ENCODE measurements around the gene ABCD2. TPM values are rescaled to one million over a fixed set of nuclear protein-coding genes. Genes with fewer than 3 reads are reported as not detected.

Gene ABCD2
- total and polyA plus RNA-seq, 2 donors (not counting 1 experiment from before 2014, with no cell fraction given): 0.14 to 0.33 TPM

DNA sequence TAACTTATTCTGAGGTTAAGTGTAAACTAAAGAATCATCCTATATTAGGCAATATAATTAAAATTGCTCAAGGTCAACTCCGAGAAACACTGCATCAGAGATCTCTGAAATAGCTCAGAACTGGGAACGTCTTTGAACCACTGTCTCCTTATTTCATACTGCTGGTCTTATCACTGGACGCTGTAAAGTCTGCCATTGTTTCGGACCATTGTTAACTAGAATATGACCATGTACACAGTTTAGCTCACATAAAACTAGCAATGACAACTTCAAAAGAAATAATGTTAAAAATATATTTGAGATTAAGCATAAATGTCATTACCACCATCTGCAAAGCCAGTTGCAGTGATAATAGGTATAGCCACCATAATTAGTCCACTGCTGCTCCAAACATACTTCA lies 2.9 kb downstream of the ABCD2 start:
- TF ChIP-seq CTCF (conservative IDR thresholded peaks at IDR 0.05 in 1 of 2, IDR thresholded peaks at IDR 0.05 in 1 of 2; ENCODE audit: low read depth in 1 of 2, low read length in 2 of 2): no peak
- TF ChIP-seq EZH2 (IDR thresholded peaks at IDR 0.05; ENCODE audit: low read length, missing control alignments): no peak
- H3K27ac ChIP-seq (ENCODE audit: insufficient read depth, low read length): no peak overlapping the region
- no peak overlapping the region for H3K4me2 ChIP-seq (ENCODE audit: extremely low read depth, insufficient read depth, low read length)
- no peaks in the 10 kb centered on the region for H3K4me1 ChIP-seq (ENCODE audit: control insufficient read depth, extremely low read depth, insufficient read depth, low read length)
- H3K27me3 ChIP-seq (ENCODE audit: control insufficient read depth, insufficient read depth, low read length): no peaks in the 10 kb centered on the region
- DNase-seq (ENCODE audit: low read depth in 2 of 2): no peak
- no peaks in the 10 kb centered on the region for H3K9me3 ChIP-seq (ENCODE audit: control insufficient read depth, insufficient read depth, low read depth, low read length)
- no peaks in the 10 kb centered on the region for H4K20me1 ChIP-seq (ENCODE audit: control insufficient read depth, extremely low read depth, insufficient read depth, low read length)
- no peak overlapping the region for H3K4me3 ChIP-seq (replicated peaks in 1 of 4; ENCODE audit: control extremely low read depth in 1 of 4, insufficient read depth in 1 of 4, low read depth in 3 of 4, low read length in 4 of 4)
- H3K9ac ChIP-seq (ENCODE audit: insufficient read depth, low read length): no peak overlapping the region
- H3K36me3 ChIP-seq (ENCODE audit: control insufficient read depth, insufficient read depth, low read length): no peaks in the 10 kb centered on the region
- no peak overlapping the region for H2AFZ ChIP-seq (ENCODE audit: low read length)
- H3K79me2 ChIP-seq (ENCODE audit: control insufficient read depth, insufficient read depth, low read length): no peaks in the 10 kb centered on the region

DNA sequence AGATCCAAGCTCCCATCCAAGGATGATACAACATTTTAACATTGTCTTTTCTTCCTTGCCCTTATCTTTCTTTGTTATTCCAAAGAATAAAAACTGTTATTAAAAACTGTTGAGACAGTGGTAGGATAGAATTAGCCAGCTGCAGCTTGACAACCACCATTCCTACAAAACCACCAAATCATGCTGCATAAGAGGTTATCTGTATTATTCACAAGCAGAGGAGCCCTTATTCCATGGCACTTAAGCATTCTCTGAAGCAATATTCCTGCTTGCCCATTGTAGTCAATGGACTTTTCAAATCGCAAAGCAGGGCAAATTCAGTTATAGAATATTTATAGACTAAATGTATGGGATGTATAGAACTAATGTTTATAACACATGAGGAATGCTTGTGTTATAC lies 3.4 kb downstream of the ABCD2 start:
- Histone ChIP-seq H3K9me3 (ENCODE audit: control insufficient read depth, insufficient read depth, low read depth, low read length) (no peaks in the 10 kb centered on the region), H3K4me3 (replicated peaks in 1 of 4; ENCODE audit: control extremely low read depth in 1 of 4, insufficient read depth in 1 of 4, low read depth in 3 of 4, low read length in 4 of 4) (no peak overlapping the region), H3K27me3 (ENCODE audit: control insufficient read depth, insufficient read depth, low read length) (no peaks in the 10 kb centered on the region), H3K79me2 (ENCODE audit: control insufficient read depth, insufficient read depth, low read length) (no peaks in the 10 kb centered on the region), H3K27ac (ENCODE audit: insufficient read depth, low read length) (no peak overlapping the region), H3K36me3 (ENCODE audit: control insufficient read depth, insufficient read depth, low read length) (no peaks in the 10 kb centered on the region), H2AFZ (ENCODE audit: low read length) (no peak overlapping the region), H4K20me1 (ENCODE audit: control insufficient read depth, extremely low read depth, insufficient read depth, low read length) (no peaks in the 10 kb centered on the region), H3K9ac (ENCODE audit: insufficient read depth, low read length) (no peak overlapping the region), H3K4me2 (ENCODE audit: extremely low read depth, insufficient read depth, low read length) (no peak overlapping the region), H3K4me1 (ENCODE audit: control insufficient read depth, extremely low read depth, insufficient read depth, low read length) (no peaks in the 10 kb centered on the region)
- no peak for DNase-seq (ENCODE audit: low read depth in 2 of 2)
- TF ChIP-seq EZH2 (IDR thresholded peaks at IDR 0.05; ENCODE audit: low read length, missing control alignments) (no peak), CTCF (conservative IDR thresholded peaks at IDR 0.05 in 1 of 2, IDR thresholded peaks at IDR 0.05 in 1 of 2; ENCODE audit: low read depth in 1 of 2, low read length in 2 of 2) (no peak)

DNA sequence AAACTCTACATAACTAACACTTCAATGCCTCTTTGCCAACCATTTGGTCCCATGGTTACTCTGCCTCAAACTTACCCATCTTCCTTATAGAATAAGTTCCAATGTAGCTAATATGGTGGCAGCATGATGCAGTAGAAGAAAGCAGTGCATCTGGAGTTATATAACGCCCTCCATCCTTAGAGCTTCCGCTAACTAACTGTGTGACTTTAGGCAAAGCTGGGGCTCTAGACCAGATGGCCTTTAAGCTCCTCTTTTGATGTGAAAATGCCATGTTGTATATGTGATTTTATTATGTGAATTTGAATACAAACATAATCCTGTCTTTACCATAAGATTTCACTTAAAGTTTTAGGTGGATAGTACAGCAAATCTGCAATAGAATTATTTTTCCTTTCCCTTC lies 6.1 kb downstream of the ABCD2 start:
- Histone ChIP-seq H3K27ac (ENCODE audit: insufficient read depth, low read length) (no peak overlapping the region), H3K79me2 (ENCODE audit: control insufficient read depth, insufficient read depth, low read length) (no peaks in the 10 kb centered on the region), H3K36me3 (ENCODE audit: control insufficient read depth, insufficient read depth, low read length) (no peaks in the 10 kb centered on the region), H3K27me3 (ENCODE audit: control insufficient read depth, insufficient read depth, low read length) (no peaks in the 10 kb centered on the region), H3K4me1 (ENCODE audit: control insufficient read depth, extremely low read depth, insufficient read depth, low read length) (no peaks in the 10 kb centered on the region), H4K20me1 (ENCODE audit: control insufficient read depth, extremely low read depth, insufficient read depth, low read length) (no peaks in the 10 kb centered on the region), H3K9me3 (ENCODE audit: control insufficient read depth, insufficient read depth, low read depth, low read length) (no peaks in the 10 kb centered on the region), H3K4me3 (replicated peaks in 1 of 4; ENCODE audit: control extremely low read depth in 1 of 4, insufficient read depth in 1 of 4, low read depth in 3 of 4, low read length in 4 of 4) (no peak overlapping the region), H3K9ac (ENCODE audit: insufficient read depth, low read length) (no peak overlapping the region), H3K4me2 (ENCODE audit: extremely low read depth, insufficient read depth, low read length) (no peak overlapping the region), H2AFZ (ENCODE audit: low read length) (no peak overlapping the region)
- DNase-seq (ENCODE audit: low read depth in 2 of 2): no peak
- TF ChIP-seq EZH2 (IDR thresholded peaks at IDR 0.05; ENCODE audit: low read length, missing control alignments) (no peak), CTCF (conservative IDR thresholded peaks at IDR 0.05 in 1 of 2, IDR thresholded peaks at IDR 0.05 in 1 of 2; ENCODE audit: low read depth in 1 of 2, low read length in 2 of 2) (no peak)

Data from fibroblast of lung (primary cell).